HL-60 (cell line): Measurements from ENCODE around the gene KLHL5.

Experiments
- DNase-seq, 2 experiments: peaks; one replicate each; pipeline ENCODE4 v3.0.0-alpha.2; 2010 to 2020; ENCODE audit warnings: low read depth in 1 of 2, low spot score in 1 of 2
- H3K27ac ChIP-seq: fragments of 250-450 bp; sonication (Bioruptor Pico); replicated peaks from 2 replicates; pipeline ENCODE4 v1.5.1; 2020; ENCODE audit warnings: mild to moderate bottlenecking, moderate library complexity
- H3K27me3 ChIP-seq: fragments of 250-450 bp; sonication (Bioruptor Pico); 2 replicates; pipeline ENCODE4 v1.5.1; 2021; ENCODE audit warnings: mild to moderate bottlenecking, moderate library complexity; ENCODE audit not compliant: insufficient read depth, poor library complexity, severe bottlenecking
- H3K4me3 ChIP-seq: replicated peaks from 2 replicates; pipeline ENCODE4 v1.5.1; 2011; ENCODE audit warnings: mild to moderate bottlenecking, control low read depth, low read length; ENCODE audit not compliant: insufficient read depth
- GABPA ChIP-seq: IDR thresholded peaks from 2 replicates; pipeline ENCODE4 v1.6.1; 2012; ENCODE audit warnings: low read depth
- POLR2AphosphoS5 ChIP-seq: IDR thresholded peaks from 2 replicates; pipeline ENCODE4 v1.6.1; 2012; ENCODE audit warnings: low read depth
- SPI1 ChIP-seq: IDR thresholded peaks from 2 replicates; pipeline ENCODE4 v1.6.1; 2012; ENCODE audit warnings: low read depth, mild to moderate bottlenecking, borderline replicate concordance
- TF ChIP-seq, protein P1 (sequence below): IDR thresholded peaks from one replicate; pipeline ENCODE4 v1.5.1; 2011; ENCODE audit warnings: low read length, control low read depth, inconsistent platforms; ENCODE audit not compliant: insufficient read depth
- TF ChIP-seq, protein P2 (sequence below): IDR thresholded peaks from 2 replicates; pipeline ENCODE4 v1.6.1; 2012; ENCODE audit warnings: low read depth; ENCODE audit not compliant: insufficient replicate concordance

The KLHL5 gene

DNA sequence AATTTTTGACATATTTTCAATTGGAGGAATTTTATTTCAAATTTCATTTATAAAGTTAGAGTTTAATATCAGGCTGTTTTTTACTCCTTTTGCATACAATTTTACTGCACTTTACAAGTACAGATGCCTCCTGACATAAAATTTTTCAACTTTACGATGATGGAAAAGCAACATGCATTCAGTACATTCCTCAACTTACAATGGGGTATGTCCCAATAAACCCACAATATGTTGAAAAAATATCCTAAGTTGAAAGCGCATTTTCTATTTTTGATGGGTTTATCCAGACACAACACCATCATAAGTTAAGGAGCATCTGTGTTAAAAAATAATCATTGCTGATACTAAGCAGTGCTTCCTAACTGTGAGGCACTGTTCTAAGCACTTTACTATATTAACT is 4.3 kb downstream of the KLHL5 start:
- no peak for TF ChIP-seq SPI1
- Histone ChIP-seq H3K27ac (no peak overlapping the region), H3K4me3 (no peak overlapping the region)

DNA sequence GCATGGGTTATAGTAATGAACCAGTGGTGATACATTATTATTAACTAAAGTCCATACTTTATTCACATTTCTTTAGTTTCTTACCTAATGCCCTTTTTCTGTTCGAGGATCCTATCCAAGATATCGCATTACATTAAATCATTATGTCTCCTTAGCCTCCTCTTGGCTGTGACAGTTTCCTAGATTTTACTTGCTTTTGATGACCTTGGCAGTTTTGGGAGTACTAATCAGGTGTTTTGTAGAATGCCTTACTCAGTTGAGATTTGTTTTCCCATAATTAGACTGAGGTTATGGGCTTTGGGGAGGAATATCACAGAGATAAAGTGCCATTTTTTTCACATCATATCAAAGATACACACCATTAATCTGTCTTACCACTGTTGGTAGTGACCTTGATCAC is 5.0 kb downstream of the KLHL5 start:
- TF ChIP-seq GABPA = no peak
- TF ChIP-seq POLR2AphosphoS5 = no peak
- TF ChIP-seq, protein P1, sequence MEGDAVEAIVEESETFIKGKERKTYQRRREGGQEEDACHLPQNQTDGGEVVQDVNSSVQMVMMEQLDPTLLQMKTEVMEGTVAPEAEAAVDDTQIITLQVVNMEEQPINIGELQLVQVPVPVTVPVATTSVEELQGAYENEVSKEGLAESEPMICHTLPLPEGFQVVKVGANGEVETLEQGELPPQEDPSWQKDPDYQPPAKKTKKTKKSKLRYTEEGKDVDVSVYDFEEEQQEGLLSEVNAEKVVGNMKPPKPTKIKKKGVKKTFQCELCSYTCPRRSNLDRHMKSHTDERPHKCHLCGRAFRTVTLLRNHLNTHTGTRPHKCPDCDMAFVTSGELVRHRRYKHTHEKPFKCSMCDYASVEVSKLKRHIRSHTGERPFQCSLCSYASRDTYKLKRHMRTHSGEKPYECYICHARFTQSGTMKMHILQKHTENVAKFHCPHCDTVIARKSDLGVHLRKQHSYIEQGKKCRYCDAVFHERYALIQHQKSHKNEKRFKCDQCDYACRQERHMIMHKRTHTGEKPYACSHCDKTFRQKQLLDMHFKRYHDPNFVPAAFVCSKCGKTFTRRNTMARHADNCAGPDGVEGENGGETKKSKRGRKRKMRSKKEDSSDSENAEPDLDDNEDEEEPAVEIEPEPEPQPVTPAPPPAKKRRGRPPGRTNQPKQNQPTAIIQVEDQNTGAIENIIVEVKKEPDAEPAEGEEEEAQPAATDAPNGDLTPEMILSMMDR = no peak
- TF ChIP-seq, protein P2, sequence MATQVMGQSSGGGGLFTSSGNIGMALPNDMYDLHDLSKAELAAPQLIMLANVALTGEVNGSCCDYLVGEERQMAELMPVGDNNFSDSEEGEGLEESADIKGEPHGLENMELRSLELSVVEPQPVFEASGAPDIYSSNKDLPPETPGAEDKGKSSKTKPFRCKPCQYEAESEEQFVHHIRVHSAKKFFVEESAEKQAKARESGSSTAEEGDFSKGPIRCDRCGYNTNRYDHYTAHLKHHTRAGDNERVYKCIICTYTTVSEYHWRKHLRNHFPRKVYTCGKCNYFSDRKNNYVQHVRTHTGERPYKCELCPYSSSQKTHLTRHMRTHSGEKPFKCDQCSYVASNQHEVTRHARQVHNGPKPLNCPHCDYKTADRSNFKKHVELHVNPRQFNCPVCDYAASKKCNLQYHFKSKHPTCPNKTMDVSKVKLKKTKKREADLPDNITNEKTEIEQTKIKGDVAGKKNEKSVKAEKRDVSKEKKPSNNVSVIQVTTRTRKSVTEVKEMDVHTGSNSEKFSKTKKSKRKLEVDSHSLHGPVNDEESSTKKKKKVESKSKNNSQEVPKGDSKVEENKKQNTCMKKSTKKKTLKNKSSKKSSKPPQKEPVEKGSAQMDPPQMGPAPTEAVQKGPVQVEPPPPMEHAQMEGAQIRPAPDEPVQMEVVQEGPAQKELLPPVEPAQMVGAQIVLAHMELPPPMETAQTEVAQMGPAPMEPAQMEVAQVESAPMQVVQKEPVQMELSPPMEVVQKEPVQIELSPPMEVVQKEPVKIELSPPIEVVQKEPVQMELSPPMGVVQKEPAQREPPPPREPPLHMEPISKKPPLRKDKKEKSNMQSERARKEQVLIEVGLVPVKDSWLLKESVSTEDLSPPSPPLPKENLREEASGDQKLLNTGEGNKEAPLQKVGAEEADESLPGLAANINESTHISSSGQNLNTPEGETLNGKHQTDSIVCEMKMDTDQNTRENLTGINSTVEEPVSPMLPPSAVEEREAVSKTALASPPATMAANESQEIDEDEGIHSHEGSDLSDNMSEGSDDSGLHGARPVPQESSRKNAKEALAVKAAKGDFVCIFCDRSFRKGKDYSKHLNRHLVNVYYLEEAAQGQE = no peak
- no peak for TF ChIP-seq SPI1
- DNase-seq = no peak
- Histone ChIP-seq H3K4me3 (no peak overlapping the region), H3K27ac (no peak overlapping the region), H3K27me3 (no peaks in the 10 kb centered on the region)

More for the DNA sequence above, 4.3 kb downstream of the KLHL5 start:
- H3K27me3 ChIP-seq = no peaks in the 10 kb centered on the region
- DNase-seq = no peak

DNA sequence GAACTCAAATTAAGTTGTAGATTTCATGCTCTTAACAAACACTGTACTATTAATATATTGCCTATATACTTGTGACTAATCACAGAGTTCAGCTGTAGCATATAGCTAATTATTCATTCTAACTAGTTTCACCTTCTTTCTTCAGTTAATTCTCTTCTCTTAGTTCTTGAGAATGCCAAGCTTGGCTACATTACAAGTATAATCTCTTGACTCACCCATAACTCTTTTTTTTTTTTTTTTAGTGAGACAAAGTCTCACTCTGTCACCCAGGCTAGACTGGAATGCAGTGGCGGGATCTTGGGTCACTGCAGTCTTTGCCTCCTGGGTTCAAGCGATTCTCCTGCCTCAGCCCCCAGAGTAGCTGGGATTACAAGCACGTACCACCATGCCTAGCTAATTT is 5.4 kb downstream of the KLHL5 start:
- H3K27ac ChIP-seq = no peak overlapping the region
- no peak for TF ChIP-seq GABPA
- TF ChIP-seq, protein P1 = no peak
- no peak for DNase-seq
- no peaks in the 10 kb centered on the region for H3K27me3 ChIP-seq
- no peak overlapping the region for H3K4me3 ChIP-seq

DNA sequence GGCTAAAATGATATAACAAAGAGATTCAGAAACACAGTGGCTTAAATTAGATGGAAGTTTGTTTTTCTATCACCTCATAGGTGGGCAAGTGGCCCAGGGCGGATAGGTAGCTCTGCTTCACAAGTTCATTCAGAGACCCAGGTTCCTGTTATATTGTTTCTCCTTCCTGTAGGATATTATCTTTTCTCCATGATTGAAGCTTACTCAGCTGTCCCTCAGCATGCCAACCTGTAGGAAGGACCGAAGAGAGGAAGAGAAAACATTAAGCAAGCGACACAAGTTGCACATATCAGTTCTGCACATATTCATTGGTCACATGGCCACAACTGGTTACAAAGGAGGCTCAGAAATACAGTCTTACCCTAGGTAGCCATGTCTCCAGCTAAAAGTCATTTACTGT is 6.9 kb downstream of the KLHL5 start:
- H3K4me3 ChIP-seq = no peak overlapping the region
- TF ChIP-seq, protein P2 = no peak
- TF ChIP-seq GABPA (no peak), POLR2AphosphoS5 (no peak), SPI1 (no peak)
- TF ChIP-seq, protein P1 = no peak

More for the DNA sequence above, 6.9 kb downstream of the KLHL5 start:
- Histone ChIP-seq H3K27me3 (no peaks in the 10 kb centered on the region), H3K27ac (no peak overlapping the region)
- DNase-seq = peak in 1 of 2 experiments; percentile 32
